GM23248 (cell line): ENCODE results near the gene SHISA5.

ENCODE experiments used
- EZH2 ChIP-seq: fragments of 200-600 bp; sonication (generic); IDR thresholded peaks from 2 replicates; pipeline ENCODE4 v1.6.1; 2018; ENCODE audit warnings: antibody characterized with exemption, mild to moderate bottlenecking; ENCODE audit not compliant: insufficient read depth, poor library complexity, severe bottlenecking
- EZH2phosphoT487 ChIP-seq: fragments of 200-600 bp; sonication (generic); IDR thresholded peaks from 2 replicates; pipeline ENCODE4 v1.6.1; 2018; ENCODE audit warnings: antibody characterized with exemption, moderate library complexity, mild to moderate bottlenecking, low read depth; ENCODE audit not compliant: insufficient read depth

DNA sequence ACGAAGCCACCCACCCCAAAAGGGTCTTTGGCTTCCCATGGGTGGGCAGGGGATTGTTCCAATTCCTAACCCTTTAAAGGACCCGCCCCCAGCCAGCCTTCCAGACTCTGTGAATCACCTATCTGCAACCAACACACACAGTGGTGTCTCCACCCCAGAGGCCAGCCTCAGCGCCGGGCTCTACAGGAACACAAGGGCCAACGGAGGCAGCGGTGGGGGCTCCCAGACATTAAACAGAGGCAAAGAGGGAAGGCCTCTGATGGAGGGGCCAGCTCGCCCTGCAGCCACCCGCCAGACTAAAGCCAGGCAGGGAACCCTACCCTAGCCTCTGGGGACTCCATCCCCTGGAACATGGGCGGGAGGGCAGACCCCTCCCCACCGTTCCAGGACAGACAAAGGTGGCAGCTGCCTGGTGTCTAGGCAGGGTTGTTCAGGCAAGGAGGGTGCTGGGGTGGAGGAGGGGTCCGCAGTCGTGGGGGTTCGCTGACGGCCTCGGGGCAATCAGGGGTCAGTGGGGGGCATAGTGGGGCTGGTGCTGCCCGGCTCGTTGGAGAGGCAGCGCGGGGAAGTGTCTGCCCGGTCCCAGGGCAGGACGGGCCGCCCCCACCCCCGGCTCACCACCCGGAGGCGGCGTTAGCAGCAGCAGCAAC is 448 bp downstream of the SHISA5 start:
- no peak for TF ChIP-seq EZH2
- no peak for TF ChIP-seq EZH2phosphoT487
